ENCODE measurements around the gene SMIM26. TPM values are rescaled to one million over a fixed set of nuclear protein-coding genes. Genes with fewer than 3 reads are reported as not detected.
"Not testable (repeated sequence)": the region's sequence is repeated elsewhere in the genome, so short reads cannot be mapped to it uniquely, and the experiment has no call there.

Gene SMIM26, protein sequence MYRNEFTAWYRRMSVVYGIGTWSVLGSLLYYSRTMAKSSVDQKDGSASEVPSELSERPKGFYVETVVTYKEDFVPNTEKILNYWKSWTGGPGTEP
- 90.8 and 94.2 TPM in 2 replicates for total RNA-seq (2014; rRNA removed; shearing (Covaris generic))

DNA sequence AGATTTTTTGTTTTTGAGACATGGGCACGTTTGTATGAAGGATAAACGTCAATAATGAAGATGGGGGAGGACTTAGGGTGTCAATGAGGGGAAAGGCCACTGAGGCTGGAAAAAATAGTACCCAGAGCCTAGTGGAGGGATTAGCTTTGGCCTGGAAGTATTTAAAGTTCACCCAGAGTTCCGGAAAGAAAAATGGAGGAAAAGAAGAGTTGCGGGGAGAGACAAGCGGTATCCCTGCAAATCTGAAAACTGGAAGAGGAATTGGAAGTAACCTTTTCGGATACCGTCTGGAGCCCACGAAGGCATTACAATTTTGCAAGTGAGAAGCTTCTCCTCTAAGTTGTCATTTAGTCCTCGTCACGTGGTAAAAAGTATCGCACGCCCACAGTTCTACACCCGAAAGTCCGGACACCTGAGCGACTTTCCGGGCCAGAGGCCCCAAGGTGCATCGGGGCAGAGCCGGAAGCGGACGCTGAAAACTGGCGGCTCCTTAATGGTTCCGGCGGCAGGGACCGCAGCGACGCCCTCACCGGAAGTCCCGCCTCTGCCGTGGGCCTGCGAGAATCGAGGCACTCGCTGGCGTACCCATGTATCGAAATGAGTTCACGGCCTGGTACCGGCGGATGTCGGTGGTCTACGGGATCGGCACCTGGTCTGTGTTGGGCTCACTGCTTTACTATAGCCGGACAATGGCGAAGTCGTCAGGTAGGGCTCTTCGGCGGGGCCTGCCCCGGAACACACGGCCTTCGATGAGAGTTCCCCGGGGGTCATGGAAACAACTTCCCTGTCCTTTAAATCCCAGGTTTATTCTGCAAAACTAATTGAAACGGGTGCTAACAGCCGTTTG lies at the start of gene SMIM26:
TSS of gene SMIM26 (plus strand) at position 541 of the 847 bp plus-strand sequence. CDS start at position 588, 47 bp downstream.
- peak; percentile 96 for DNase-seq (ENCODE audit: low spot score)

DNA sequence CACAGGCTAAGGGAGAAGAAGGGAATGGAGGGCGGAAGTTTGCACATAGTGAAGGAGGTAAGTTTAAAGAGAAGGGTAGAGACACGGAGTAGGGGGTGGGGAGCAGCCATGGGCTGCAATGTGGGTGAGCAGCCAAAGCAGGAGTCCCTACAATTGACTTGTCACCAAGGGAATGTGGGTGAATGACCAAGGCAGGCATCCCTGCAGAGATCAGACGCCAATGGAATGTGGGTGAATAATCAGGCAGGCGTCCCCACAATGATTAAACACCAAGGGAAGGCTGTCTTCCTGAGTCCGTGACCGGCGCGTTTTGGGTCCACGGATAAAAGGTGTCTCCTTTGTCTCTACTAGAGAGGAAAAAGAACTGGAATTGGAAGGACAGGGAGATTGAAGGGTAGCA lies 45.2 kb upstream of the SMIM26 start:
- DNase-seq (ENCODE audit: low spot score): not testable (repeated sequence)

DNA sequence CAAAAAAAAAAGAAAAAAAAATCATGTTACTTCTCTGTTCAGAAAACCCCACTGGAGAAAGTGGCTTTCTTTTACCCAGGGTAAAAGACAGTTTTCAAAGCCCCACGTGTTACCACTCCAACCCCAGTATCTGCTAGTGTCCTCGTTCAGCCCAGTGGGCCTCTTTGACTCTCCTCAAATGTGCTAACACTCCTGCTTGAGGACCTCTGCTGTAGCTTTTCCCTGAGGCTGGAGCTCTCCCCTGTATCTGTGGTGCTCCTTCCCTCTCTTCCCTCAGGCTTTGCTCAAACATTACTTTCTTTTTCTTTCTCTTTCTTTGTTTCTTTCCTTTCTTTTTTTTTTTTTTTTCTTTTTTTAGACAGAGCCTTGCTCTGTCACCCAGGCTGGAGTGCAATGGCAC lies 44.2 kb upstream of the SMIM26 start:
- DNase-seq (ENCODE audit: low spot score): no peak

DNA sequence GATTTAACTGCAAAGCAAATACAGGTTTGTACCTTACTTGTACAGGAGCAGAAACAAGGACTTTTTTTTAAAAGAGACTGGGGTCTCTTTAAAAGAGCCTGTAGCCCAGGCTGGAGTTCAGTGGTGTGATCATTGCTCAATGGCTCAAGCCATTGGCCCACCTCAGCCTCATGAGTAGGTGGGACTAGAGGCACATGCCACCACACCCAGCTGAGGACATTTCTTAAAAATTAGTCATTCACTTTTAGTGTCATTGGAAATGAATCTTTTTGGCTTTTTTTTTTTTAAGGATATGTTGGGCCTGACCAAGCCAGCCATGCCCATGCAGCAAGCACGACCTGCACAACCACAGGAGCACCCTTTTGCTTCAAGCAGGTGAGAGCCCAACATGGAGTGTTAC lies 42.6 kb upstream of the SMIM26 start:
- DNase-seq (ENCODE audit: low spot score): no peak

DNA sequence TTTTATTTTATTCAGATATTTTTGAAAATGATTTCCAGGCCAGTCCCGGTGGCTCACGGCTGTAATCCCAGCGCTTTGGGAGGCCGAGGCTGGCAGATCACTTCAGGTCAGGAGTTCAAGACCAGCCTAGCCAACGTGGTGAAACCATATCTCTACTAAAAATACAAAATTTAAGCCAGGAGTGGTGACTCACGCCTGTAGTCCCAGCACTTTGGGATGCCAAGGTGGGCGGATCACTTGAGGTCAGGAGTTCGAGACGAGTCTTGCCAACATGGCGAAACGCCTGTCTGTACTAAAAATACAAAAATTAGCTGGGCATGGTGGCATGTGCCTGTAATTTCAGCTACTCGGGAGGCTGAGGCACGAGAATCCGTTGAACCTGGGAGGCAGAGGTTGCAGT lies 40.5 kb upstream of the SMIM26 start:
- DNase-seq (ENCODE audit: low spot score): not testable (repeated sequence)

DNA sequence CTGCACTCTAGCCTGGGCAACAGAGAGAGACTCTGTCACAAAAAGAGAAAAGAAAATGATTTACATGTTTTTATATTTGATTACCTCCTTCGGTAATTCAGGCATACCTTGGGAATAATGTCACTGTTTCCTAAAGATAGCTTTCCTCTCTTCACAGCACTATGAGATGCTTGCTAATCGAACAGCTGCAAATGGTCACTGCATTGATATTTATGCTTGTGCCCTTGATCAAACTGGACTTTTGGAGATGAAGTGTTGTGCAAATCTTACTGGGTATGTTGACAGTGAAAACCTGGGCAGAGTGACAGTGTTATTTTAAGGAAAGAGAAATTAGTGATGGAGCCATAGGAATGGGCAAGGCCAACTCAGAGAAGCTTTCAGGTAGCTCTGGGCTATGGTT lies 39.9 kb upstream of the SMIM26 start:
- no peak for DNase-seq (ENCODE audit: low spot score)

DNA sequence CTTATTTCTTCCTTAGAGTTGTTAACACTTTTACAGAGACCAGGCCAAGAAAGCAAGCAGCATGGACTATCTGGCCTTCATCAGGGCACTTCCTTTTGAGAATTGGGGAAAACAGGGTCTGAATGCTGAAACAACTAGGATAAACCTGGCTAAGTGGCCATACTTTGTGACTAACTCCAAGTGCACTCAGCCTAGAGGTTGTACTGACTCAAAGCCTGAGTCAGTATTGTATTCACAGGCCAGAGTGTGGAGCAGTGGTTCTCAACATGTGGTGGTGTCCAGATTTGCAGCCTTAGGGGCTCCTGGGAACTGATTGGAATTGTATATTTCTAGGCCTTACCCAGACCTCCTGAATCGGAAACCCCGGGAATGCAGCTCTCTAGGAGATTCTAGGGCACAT lies 39.4 kb upstream of the SMIM26 start:
- DNase-seq (ENCODE audit: low spot score): no peak

DNA sequence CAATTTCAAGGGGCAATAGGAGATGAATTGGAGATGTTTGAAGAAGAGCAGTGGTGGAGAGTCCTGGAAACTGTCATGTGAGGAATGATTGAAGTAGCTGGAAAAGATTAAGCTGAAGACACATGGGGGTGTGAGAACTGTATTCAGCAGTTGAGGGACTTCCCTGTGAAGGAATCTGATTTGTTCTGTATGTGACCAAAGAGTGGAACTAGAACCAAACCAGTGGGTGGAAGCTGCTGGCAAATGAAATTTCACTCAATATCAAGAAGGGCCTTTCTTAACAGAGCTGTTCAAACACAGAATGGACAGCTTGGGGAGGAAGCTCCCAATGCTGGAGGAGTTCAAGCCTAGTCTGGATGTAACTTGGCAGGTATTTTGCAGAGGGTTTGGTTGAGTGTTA lies 38.2 kb upstream of the SMIM26 start:
- DNase-seq (ENCODE audit: low spot score): no peak

DNA sequence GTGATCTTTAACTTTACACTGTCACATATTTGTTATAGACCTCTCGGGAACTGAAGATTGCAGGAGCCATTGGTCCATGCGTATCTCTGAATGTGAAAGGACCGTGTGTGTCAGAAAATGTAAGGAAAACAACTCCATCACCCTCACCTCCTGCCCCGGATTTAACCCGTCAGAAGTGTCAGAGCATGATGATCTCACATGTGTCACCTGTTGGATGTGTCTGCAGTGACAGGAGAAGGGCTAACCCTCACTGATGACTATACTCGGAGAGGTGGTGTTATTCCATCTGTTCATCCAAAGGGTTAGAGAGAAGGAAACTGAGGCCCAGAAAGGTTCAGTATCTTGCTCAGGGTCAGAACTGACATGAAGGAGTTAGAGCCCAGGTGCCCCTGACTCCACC lies 34.6 kb upstream of the SMIM26 start:
- no peak for DNase-seq (ENCODE audit: low spot score)

DNA sequence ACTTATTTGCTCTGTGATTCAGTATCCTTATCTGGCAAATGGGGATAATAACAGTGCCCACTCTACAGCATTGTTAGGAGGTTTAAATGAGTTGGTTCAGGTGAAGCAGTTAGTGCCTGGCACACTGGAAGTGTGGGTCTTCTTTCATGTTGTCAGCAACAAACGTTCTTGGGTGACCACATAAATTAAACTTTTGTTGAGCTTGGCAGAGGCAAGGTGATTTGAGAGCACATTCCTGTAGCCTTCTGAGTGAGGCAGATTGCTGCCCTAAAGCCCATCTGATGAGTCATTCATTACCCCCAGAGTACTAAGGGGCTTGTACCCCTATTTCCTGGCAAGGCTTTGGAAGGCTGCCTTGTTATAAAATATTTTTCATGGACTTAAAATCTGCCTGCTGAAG lies 33.7 kb upstream of the SMIM26 start:
- no peak for DNase-seq (ENCODE audit: low spot score)

DNA sequence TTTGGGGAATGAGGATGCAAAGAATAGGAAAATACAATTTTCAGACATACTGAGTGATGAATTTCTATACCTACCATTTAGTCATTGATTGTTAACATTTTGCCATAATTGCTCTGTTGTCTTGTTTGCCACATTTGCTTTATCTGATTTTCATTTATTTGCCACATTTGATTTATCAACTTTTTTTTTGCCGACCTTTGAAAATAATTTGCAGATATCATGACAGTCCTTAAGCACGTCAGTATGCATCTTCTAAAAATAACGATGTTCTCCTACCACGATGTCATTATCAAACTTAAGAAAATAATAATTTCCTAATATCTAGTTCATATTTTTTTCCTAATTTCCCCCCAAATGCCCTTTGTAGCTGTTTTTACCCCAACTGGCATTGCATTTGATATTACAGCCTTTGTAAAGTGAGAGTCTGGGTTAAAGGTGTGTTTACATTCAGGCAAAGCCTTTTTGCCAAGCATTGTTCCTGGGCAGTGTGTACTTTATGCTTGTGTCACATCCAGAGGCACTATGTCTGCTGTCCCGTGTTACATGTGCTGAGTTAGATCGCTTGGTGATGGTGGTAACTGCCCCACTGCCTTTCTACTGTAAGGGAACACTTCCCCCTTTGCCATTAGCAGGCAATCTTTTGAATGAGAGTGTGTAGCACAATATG lies 33.1 kb upstream of the SMIM26 start:
- DNase-seq (ENCODE audit: low spot score): no peak

DNA sequence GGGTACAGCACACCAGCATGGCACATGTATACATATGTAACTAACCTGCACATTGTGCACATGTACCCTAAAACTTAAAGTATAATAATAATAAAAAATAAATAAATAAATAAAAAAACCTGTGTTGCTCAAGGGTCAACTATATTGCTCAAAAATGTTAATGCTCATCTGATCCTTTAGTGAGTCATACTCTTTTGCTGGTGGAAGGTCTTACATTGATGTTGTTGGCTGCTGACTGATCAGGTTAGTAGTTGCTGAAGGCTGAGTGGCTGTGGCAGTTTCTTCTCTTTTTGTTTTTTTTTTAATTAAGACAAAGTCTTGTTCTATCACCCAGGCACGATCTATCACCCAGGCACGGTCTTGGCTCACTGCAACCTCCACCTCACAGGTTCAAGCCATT lies 29.6 kb upstream of the SMIM26 start:
- DNase-seq (ENCODE audit: low spot score): no peak

DNA sequence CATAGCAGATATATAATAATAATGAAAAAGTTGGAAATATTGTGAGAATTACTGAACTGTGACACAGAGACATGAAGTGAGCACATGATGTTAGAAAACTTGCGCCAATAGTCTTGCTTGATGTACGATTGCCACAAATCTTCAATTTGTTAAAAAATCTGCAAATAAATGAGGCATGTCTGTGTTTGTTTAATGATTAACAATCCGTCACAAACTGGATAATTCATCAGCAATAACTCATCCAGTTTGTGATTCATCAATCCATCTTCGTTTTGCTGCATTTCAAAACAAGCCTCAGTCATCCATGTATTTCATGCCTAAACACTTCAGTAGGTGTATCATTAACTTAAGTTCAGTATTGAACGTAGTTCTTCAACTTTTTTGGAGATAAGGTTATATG lies 25.5 kb upstream of the SMIM26 start:
- no peak for DNase-seq (ENCODE audit: low spot score)

DNA sequence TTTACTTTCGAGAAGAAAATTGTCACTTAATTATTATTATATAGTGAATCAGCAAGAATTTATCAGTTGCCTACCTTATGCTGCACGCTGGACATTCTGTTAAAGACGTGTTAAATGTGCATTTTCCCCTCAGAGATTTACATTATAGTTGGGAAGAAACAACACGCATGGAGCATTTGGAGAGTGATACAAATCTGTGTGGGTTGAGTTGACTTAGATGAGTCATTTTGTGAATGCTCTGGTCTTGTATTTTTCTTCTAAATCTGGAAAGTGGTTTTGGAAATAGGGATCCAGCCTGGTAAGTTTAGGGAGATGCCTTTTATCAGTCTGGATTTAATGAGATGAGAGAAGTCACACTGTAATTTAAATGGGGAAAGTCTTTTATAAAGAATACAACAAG lies 24.0 kb upstream of the SMIM26 start:
- DNase-seq (ENCODE audit: low spot score): no peak

DNA sequence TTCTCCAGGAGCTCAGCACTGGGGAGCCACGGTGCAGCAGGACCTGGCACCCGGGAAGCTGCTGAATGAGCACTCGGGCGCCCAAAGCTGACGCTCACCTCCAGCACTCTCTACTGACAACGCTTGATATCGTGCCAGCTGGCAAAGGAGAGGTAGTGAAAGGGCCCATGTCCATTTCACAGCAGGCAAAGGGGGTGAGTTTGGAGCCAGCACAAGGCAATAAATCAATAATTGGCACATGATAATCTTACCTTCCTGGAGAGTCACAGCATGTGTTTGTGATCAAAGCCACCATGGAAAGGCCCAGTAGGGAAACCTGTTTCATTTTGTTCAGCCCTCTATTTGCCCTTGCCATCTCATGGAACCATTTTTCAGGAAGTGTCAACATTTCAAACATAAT lies 23.3 kb upstream of the SMIM26 start:
- no peak for DNase-seq (ENCODE audit: low spot score)

DNA sequence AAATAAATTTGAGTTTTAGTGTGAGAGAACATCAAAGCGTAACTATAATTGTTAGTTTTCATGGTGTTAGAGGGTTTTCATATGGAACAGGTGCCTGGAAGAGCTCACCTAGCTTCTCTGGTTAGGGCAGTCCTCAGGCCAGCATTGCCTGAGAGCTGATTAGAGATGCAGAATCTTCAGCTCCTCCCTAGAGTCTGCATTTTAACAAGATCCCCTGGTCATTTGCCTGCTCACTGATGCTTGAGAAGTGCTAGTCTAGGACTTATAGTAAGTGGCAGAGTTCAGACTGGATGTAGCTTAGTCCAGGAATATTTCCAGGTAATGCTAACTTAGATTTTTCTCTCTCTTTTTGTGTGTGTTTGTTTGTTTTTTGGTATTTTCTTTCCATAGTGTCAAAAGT lies 21.7 kb upstream of the SMIM26 start:
- DNase-seq (ENCODE audit: low spot score): no peak

DNA sequence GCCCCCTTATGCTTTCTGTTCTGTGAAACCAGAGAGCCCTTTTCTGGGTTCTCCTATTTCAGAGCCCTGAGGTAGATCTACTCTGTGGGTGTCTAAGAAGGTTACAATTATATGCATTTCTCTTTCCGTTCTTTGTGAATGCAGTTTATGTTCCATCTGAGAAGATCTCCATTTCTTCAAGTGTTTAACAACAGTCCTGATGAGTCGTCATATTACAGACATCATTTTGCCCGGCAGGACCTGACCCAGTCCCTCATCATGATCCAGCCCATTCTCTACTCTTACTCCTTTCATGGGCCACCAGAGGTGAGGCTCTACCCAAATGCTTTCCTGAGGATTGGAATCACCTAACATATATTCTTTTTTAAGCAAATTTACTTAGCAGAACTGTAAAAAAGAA lies 18.8 kb upstream of the SMIM26 start:
- DNase-seq (ENCODE audit: low spot score): no peak

DNA sequence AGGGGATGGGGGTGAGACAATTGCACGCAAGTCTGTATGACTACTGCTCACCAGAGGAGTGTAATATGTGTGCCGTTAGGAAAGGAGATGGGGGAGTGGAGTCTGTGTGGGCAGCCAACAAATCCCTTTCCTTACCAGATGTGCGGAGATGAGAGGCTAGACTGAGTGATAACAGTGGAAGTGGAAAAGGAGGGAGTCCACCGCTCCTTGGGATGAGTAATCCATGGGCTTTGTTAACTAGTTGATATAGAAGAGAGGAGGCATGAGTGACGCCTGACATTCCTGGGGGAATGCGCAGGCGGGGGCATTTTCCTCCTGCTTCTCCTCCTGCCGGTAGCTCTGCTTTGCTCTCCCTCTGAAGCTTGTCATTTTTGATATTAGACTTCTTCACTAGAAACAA lies 13.5 kb upstream of the SMIM26 start:
- no peak for DNase-seq (ENCODE audit: low spot score)

DNA sequence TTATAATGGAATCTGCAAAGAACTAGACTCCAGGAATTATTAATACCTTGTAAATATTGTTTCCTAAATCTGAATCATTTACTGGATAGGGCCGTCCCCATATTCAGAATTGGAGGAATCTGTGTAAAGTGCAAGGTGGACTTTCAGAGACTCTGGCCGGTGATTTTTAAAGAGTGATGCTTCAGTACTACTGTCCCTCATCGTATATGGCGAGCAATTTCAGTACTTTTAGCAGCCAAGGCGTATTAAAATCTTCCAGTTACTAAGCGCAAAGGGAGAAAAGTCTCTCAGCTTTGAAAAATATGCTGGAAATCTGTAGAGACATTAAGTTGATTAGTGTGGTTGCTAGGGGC lies 483 bp downstream of the SMIM26 start:
- DNase-seq (ENCODE audit: low spot score): no peak

DNA sequence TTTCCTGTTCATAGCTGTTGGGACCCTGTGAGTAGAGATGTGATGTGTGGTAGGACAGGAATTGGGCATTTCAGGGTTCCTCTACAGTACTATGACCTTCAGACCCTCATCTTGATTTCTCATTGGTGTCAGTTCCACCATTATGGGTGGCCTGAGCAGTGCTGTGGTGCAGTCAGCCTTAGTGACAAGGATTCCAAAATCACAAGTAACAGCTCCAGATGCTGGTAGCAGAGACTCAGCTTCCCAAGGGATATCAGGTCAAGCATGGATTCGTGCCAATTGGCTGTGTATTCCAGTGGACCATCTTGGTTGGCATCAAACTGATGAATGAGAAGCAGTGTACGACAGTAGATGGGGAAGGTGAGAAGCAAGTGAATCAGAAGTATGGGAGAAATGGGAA lies 3.8 kb downstream of the SMIM26 start:
- no peak for DNase-seq (ENCODE audit: low spot score)

DNA sequence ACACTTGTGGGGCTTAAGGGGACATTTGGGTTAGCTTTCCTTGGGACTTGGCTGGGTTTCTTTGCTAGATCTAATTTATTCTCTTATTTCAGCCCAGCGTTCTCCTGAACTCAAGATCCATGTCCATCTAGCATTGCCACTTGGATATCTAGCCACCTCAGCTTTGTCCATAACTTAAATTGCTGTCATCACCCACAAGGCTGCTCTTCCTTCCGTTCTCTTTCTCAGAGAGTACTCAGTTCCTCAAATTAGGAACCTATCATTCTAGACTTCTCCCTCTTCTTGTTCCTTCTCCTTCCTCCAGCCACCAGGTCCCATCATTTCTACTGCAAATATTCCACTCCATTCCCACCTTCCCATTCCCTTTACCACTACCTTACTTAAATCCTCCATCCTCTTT lies 4.3 kb downstream of the SMIM26 start:
- no peak for DNase-seq (ENCODE audit: low spot score)

DNA sequence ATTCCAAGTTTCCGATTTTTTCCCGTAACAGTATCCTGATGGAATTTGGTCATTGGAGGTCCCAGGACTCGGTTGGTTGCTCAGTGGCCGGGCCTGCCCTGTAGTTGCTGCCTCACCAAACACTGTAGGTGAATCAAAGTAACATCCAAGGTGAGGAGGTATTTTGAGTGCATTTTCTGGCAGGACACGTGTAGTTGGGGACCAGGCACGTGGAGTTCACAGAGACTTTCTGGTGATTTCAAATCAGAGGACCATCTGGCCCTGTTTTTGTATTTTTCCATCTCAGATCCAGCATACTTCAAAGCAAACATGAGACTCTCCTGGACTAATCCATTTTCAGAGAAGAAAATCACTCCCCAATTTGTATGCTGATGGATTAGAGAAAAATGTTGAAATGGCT lies 10.7 kb downstream of the SMIM26 start:
- DNase-seq (ENCODE audit: low spot score): no peak

DNA sequence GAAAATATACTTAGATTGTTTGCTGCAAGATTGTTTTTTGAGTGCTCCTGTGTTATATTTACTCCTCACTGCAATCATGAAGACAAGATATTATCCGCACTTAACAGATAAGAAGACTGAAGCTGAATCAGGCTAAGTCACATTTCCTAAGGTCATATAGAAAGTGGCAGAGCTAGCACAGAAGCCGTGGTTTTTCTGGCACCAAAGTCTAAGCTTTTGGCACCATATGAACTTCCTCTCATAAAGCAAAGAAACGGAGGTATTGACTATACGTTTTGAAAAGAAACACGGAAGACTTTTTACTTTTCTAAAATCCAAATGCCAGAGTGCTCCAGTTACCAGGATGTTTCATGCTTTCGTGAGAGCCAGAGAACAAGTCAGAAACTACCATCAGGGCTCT lies 11.3 kb downstream of the SMIM26 start:
- no peak for DNase-seq (ENCODE audit: low spot score)

Measured in HT-29 (cell line).